ENCODE data around the gene PNKP. TPM values are rescaled to one million over a fixed set of nuclear protein-coding genes. Genes with fewer than 3 reads are reported as not detected.

Gene PNKP
- total RNA-seq, 1 experiment from 2014 or later: 130 TPM

GRCh38 chr19:49892716-49893115, 25.3 kb upstream of the PNKP start:
- Mint-ChIP-seq H3K36me3 (ENCODE audit: insufficient read depth, unreplicated experiment) (peaks cover 35% of the 10 kb centered on the region), H3K4me1 (ENCODE audit: low read depth, unreplicated experiment) (no peaks in the 10 kb centered on the region), H3K9me3 (ENCODE audit: unreplicated experiment) (no peaks in the 10 kb centered on the region), H3K4me3 (ENCODE audit: unreplicated experiment) (no peak overlapping the region), H3K27me3 (ENCODE audit: insufficient read depth, unreplicated experiment) (peaks cover 3% of the 10 kb centered on the region), H3K27ac (ENCODE audit: unreplicated experiment) (no peak overlapping the region)
- Histone ChIP-seq H3K4me3 (ENCODE audit: low read depth, low read length) (no peak overlapping the region), H3K27me3 (replicated peaks; ENCODE audit: control insufficient read depth, insufficient read depth, low read length) (no peaks in the 10 kb centered on the region), H3K36me3 (ENCODE audit: control insufficient read depth, insufficient read depth, low read length) (no peaks in the 10 kb centered on the region), H3K4me1 (peaks cover 12% of the 10 kb centered on the region), H3K9me3 (no peaks in the 10 kb centered on the region)
- POLR2A ChIA-PET: no interaction called here
- intact Hi-C loops (cut with micrococcal nuclease; ENCODE audit: unreplicated experiment): no loop called here
- CTCF ChIA-PET: interaction anchor here (1.2 kb wide), 1 partner anchor 23 kb away, joined by 6 read pairs; no protein-coding TSS in a partner anchor
- TF ChIP-seq CTCF (IDR thresholded peaks at IDR 0.05; ENCODE audit: insufficient read depth in 1 of 2, low read depth in 1 of 2, low read length in 1 of 2, severe bottlenecking in 1 of 2, unreplicated experiment in 1 of 2): no peak
- no peak for DNase-seq
- no TSS peak for BruUV-seq (replicated peaks)

- no peaks in the 10 kb centered on the region for H3K9me3 Mint-ChIP-seq (ENCODE audit: unreplicated experiment)
- CTCF ChIA-PET: interaction anchor here (0.6 kb wide), 1 partner anchor 320 kb away, joined by 3 read pairs; no protein-coding TSS in a partner anchor
- Histone ChIP-seq H3K4me1 (peaks cover 12% of the 10 kb centered on the region), H3K9me3 (no peaks in the 10 kb centered on the region), H3K4me3 (ENCODE audit: low read depth, low read length) (no peak overlapping the region), H3K27me3 (replicated peaks; ENCODE audit: control insufficient read depth, insufficient read depth, low read length) (no peaks in the 10 kb centered on the region), H3K36me3 (ENCODE audit: control insufficient read depth, insufficient read depth, low read length) (no peaks in the 10 kb centered on the region)
- BruUV-seq (replicated peaks): no TSS peak
- POLR2A ChIA-PET: no interaction called here
- peaks cover 34% of the 10 kb centered on the region for H3K36me3 Mint-ChIP-seq (ENCODE audit: insufficient read depth, unreplicated experiment)
- peaks cover 3% of the 10 kb centered on the region for H3K27me3 Mint-ChIP-seq (ENCODE audit: insufficient read depth, unreplicated experiment)
- TF ChIP-seq CTCF (IDR thresholded peaks at IDR 0.05; ENCODE audit: insufficient read depth in 1 of 2, low read depth in 1 of 2, low read length in 1 of 2, severe bottlenecking in 1 of 2, unreplicated experiment in 1 of 2): no peak
- peak overlapping the region; percentile 89 for H3K4me3 Mint-ChIP-seq (ENCODE audit: unreplicated experiment)
- H3K4me1 Mint-ChIP-seq (ENCODE audit: low read depth, unreplicated experiment): no peaks in the 10 kb centered on the region
- no peak overlapping the region for H3K27ac Mint-ChIP-seq (ENCODE audit: unreplicated experiment)
- intact Hi-C loops (cut with micrococcal nuclease; ENCODE audit: unreplicated experiment): loop anchor here (2.0 kb wide), 1 partner anchor 13 kb away; no protein-coding TSS in a partner anchor
- DNase-seq: peak in 1 of 2 experiments; percentile 33
Observed at GRCh38 chr19:49891393-49891792, 24.0 kb upstream of the PNKP start.

- Mint-ChIP-seq H3K9me3 (ENCODE audit: unreplicated experiment) (no peaks in the 10 kb centered on the region), H3K4me1 (ENCODE audit: low read depth, unreplicated experiment) (no peaks in the 10 kb centered on the region), H3K27ac (ENCODE audit: unreplicated experiment) (peak overlapping the region; percentile 85), H3K27me3 (ENCODE audit: insufficient read depth, unreplicated experiment) (peaks cover 3% of the 10 kb centered on the region), H3K36me3 (ENCODE audit: insufficient read depth, unreplicated experiment) (peaks cover 39% of the 10 kb centered on the region), H3K4me3 (ENCODE audit: unreplicated experiment) (peak overlapping the region; percentile 89)
- peak overlapping the region; percentile 86 for H3K4me3 ChIP-seq (ENCODE audit: low read depth, low read length)
- H3K4me1 ChIP-seq: peaks cover 12% of the 10 kb centered on the region
- no peaks in the 10 kb centered on the region for H3K9me3 ChIP-seq
- POLR2A ChIA-PET: interaction anchor here (0.6 to 1.6 kb wide), 7 partner anchors 12 to 928 kb away, joined by 3 to 7 read pairs (median 4); partner anchors contain the start of gene NUP62
- CTCF ChIA-PET: interaction anchor here (0.5 to 1.4 kb wide), 15 partner anchors 13 to 1766 kb away, joined by 3 to 9 read pairs (median 4); partner anchors contain the start of genes AKT1S1, ATF5, MED25 and NUP62
- H3K36me3 ChIP-seq (ENCODE audit: control insufficient read depth, insufficient read depth, low read length): no peaks in the 10 kb centered on the region
- no peaks in the 10 kb centered on the region for H3K27me3 ChIP-seq (replicated peaks; ENCODE audit: control insufficient read depth, insufficient read depth, low read length)
- intact Hi-C loops (cut with micrococcal nuclease; ENCODE audit: unreplicated experiment): loop anchor here (1.0 to 2.0 kb wide), 2 partner anchors 12 to 14 kb away; no protein-coding TSS in a partner anchor
- peak; percentile 82 to 86 for DNase-seq
- no TSS peak for BruUV-seq (replicated peaks)
- TF ChIP-seq CTCF (IDR thresholded peaks at IDR 0.05; ENCODE audit: insufficient read depth in 1 of 2, low read depth in 1 of 2, low read length in 1 of 2, severe bottlenecking in 1 of 2, unreplicated experiment in 1 of 2): peak in 1 of 2 experiments; percentile 14
Observed at GRCh38 chr19:49890349-49891311, 23.3 kb upstream of the PNKP start.

All from Caco-2 (cell line).